ENCODE results near the gene AUTS2.

AUTS2 gene

DNA sequence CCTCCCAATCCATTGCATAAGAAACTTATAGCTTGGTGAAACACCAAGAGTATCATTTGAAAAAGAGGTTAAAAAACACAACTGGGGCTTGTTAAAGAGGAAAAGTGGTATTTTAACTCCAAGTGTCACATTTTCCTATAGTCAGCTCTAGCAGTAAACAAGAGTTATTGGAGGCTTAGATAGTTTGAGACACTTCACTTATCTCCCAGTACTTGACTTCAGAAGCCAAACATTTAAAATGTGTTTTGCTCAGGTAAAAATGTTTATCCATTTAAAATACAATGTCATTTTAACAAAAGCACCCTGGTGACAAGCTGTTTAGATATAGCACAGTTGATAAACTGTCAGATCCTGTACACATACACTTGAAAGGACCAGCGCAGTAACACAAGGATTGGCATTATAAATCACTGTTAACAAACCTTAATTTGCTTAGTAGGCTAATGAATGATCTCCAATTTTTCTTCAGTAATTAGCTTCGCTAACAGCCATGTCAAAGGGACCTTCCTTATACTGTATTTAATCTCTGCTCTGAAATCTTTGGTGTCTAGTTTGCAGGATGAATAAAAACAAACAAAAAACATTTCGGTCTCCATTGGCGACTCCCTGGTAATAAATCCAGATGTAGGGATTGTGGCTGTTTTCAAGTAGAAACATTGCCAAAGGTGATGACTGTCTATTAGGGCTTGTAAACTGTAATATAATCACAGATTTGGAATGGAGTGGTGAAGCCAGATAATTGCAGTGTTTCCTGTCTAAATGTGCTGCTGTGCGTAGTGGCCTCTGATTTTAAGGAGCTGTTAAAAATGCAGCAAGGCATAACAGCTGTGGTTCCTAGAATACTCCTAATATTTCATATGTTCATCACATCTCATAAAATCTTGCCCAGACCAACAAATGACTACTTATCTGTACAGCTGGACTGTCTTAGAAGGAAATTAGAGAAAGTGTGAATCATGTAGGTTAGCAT lies 545.1 kb downstream of the AUTS2 start:
- Histone ChIP-seq H2AFZ (ENCODE audit: low read length) (no peak overlapping the region), H3K27ac (ENCODE audit: low read depth, low read length, poor library complexity, severe bottlenecking) (no peak overlapping the region), H3K36me3 (ENCODE audit: insufficient read depth, low read length) (peaks cover 3% of the 10 kb centered on the region; the same call in 1 of the 2 replicates), H3K9ac (ENCODE audit: low read length) (no peak overlapping the region), H3K27me3 (ENCODE audit: insufficient read depth, low read length) (no peaks in the 10 kb centered on the region), H3K9me2 (ENCODE audit: low read depth, low read length) (no peaks in the 10 kb centered on the region), H3K79me2 (ENCODE audit: insufficient read depth, low read length) (no peaks in the 10 kb centered on the region), H3K4me2 (ENCODE audit: low read length) (no peak overlapping the region), H3K4me1 (ENCODE audit: insufficient read depth, low read length, severe bottlenecking) (no peaks in the 10 kb centered on the region), H4K20me1 (ENCODE audit: insufficient read depth, low read length) (no peaks in the 10 kb centered on the region), H3K9me3 (ENCODE audit: low read length) (no peaks in the 10 kb centered on the region), H3K4me3 (ENCODE audit: low read depth, low read length, poor library complexity, severe bottlenecking) (no peak overlapping the region), H3F3A (ENCODE audit: insufficient read depth, low read length) (no peaks in the 10 kb centered on the region)
- no peak for TF ChIP-seq EZH2 (IDR thresholded peaks at IDR 0.05; ENCODE audit: borderline replicate concordance, low read length)
- TF ChIP-seq, protein P1, sequence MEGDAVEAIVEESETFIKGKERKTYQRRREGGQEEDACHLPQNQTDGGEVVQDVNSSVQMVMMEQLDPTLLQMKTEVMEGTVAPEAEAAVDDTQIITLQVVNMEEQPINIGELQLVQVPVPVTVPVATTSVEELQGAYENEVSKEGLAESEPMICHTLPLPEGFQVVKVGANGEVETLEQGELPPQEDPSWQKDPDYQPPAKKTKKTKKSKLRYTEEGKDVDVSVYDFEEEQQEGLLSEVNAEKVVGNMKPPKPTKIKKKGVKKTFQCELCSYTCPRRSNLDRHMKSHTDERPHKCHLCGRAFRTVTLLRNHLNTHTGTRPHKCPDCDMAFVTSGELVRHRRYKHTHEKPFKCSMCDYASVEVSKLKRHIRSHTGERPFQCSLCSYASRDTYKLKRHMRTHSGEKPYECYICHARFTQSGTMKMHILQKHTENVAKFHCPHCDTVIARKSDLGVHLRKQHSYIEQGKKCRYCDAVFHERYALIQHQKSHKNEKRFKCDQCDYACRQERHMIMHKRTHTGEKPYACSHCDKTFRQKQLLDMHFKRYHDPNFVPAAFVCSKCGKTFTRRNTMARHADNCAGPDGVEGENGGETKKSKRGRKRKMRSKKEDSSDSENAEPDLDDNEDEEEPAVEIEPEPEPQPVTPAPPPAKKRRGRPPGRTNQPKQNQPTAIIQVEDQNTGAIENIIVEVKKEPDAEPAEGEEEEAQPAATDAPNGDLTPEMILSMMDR (IDR thresholded peaks at IDR 0.05; ENCODE audit: low read length), result no peak

DNA sequence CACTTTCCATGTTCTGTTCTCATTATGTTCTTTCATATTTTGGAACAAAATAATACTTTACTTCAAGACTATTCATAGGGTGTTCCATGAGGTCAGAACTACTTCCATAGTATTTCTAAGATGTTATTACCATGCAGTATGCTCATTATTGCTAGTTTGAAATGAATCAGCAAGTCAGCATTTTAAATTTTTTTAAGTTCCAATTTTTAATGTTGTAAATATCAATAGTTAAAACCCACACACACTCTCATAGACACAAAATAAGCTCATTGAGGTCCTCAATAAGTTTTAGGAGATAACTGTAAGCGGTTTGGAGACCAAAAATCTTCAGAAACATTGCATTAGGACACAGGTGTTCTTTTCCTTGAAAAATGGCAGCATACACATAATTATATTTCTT lies 550.7 kb downstream of the AUTS2 start:
- Histone ChIP-seq H3K9me3 (ENCODE audit: low read length) (peaks cover 2% of the 10 kb centered on the region; the same call in 1 of the 2 replicates), H3K4me3 (ENCODE audit: low read depth, low read length, poor library complexity, severe bottlenecking) (no peak overlapping the region), H3K9me2 (ENCODE audit: low read depth, low read length) (no peaks in the 10 kb centered on the region), H3K4me2 (ENCODE audit: low read length) (no peak overlapping the region), H3K79me2 (ENCODE audit: insufficient read depth, low read length) (no peaks in the 10 kb centered on the region), H4K20me1 (ENCODE audit: insufficient read depth, low read length) (no peaks in the 10 kb centered on the region), H3K36me3 (ENCODE audit: insufficient read depth, low read length) (no peaks in the 10 kb centered on the region), H2AFZ (ENCODE audit: low read length) (no peak overlapping the region), H3K9ac (ENCODE audit: low read length) (no peak overlapping the region), H3F3A (ENCODE audit: insufficient read depth, low read length) (no peaks in the 10 kb centered on the region), H3K27me3 (ENCODE audit: insufficient read depth, low read length) (no peaks in the 10 kb centered on the region), H3K4me1 (ENCODE audit: insufficient read depth, low read length, severe bottlenecking) (no peaks in the 10 kb centered on the region), H3K27ac (ENCODE audit: low read depth, low read length, poor library complexity, severe bottlenecking) (no peak overlapping the region)
- TF ChIP-seq, protein P1 (IDR thresholded peaks at IDR 0.05; ENCODE audit: low read length), result no peak
- no peak for TF ChIP-seq EZH2 (IDR thresholded peaks at IDR 0.05; ENCODE audit: borderline replicate concordance, low read length)

DNA sequence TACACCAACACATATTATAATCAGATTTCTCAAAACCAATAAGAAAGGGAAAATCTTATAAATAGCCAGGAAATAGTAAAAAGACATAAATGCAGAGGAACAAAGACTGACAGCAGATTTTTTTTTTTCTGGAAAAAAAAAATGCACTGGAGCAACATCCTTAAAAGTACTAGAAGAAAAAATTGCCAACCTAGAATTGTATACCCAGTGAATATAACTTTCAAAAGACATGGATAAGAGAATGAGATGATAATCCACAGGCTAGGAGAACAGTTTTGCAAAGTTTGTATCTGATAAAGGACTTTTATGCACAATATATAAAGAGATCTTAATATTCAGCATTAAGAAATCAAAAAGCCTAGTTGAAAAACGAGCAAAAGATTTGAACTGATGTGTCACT lies 554.0 kb downstream of the AUTS2 start:
- Histone ChIP-seq H3F3A (ENCODE audit: insufficient read depth, low read length) (no peaks in the 10 kb centered on the region), H3K4me1 (ENCODE audit: insufficient read depth, low read length, severe bottlenecking) (no peaks in the 10 kb centered on the region)
- TF ChIP-seq, protein P1 (IDR thresholded peaks at IDR 0.05; ENCODE audit: low read length), result no peak
- no peak for TF ChIP-seq EZH2 (IDR thresholded peaks at IDR 0.05; ENCODE audit: borderline replicate concordance, low read length)

More for the DNA sequence above, 554.0 kb downstream of the AUTS2 start:
- Histone ChIP-seq H3K4me2 (ENCODE audit: low read length) (no peak overlapping the region), H3K9me2 (ENCODE audit: low read depth, low read length) (no peaks in the 10 kb centered on the region), H3K9ac (ENCODE audit: low read length) (no peak overlapping the region), H3K36me3 (ENCODE audit: insufficient read depth, low read length) (no peaks in the 10 kb centered on the region), H3K4me3 (ENCODE audit: low read depth, low read length, poor library complexity, severe bottlenecking) (no peak overlapping the region), H3K27ac (ENCODE audit: low read depth, low read length, poor library complexity, severe bottlenecking) (no peak overlapping the region), H3K27me3 (ENCODE audit: insufficient read depth, low read length) (no peaks in the 10 kb centered on the region), H4K20me1 (ENCODE audit: insufficient read depth, low read length) (no peaks in the 10 kb centered on the region), H3K9me3 (ENCODE audit: low read length) (peaks cover 2% of the 10 kb centered on the region; the same call in 1 of the 2 replicates), H2AFZ (ENCODE audit: low read length) (no peak overlapping the region), H3K79me2 (ENCODE audit: insufficient read depth, low read length) (no peaks in the 10 kb centered on the region)

All from OCI-LY1 (cell line).